Parathyroid adenoma (tissue), 2 donors: ENCODE measurements around the gene PTPRD.

Source experiments
- H2AFZ ChIP-seq: fragments of 300-600 bp; sonication (generic); one replicate; pipeline ENCODE4 v1.7.0; 2017; ENCODE audit warnings: antibody characterized with exemption, mild to moderate bottlenecking
- H3K27ac ChIP-seq: fragments of 300-600 bp; sonication (generic); one replicate; pipeline ENCODE4 v1.7.0; 2017
- H3K27me3 ChIP-seq: fragments of 300-600 bp; sonication (generic); one replicate; pipeline ENCODE4 v1.7.0; 2017; ENCODE audit warnings: low read length; ENCODE audit not compliant: control insufficient read depth, insufficient read depth
- H3K36me3 ChIP-seq: fragments of 300-600 bp; sonication (generic); one replicate; pipeline ENCODE4 v1.7.0; 2017; ENCODE audit warnings: low read length; ENCODE audit not compliant: control insufficient read depth, insufficient read depth
- H3K4me1 ChIP-seq: fragments of 300-600 bp; sonication (generic); one replicate; pipeline ENCODE4 v1.7.0; 2017; ENCODE audit warnings: control low read depth
- H3K4me2 ChIP-seq: fragments of 300-600 bp; sonication (generic); one replicate; pipeline ENCODE4 v1.7.0; 2017; ENCODE audit warnings: low read length
- H3K4me3 ChIP-seq: fragments of 300-600 bp; sonication (generic); one replicate; pipeline ENCODE4 v1.7.0; 2017; ENCODE audit warnings: low read depth, low read length
- H3K79me2 ChIP-seq: fragments of 300-600 bp; sonication (generic); one replicate; pipeline ENCODE4 v1.7.0; 2017; ENCODE audit warnings: control low read depth
- H3K9ac ChIP-seq: fragments of 300-600 bp; sonication (generic); one replicate; pipeline ENCODE4 v1.7.0; 2017; ENCODE audit warnings: mild to moderate bottlenecking
- H3K9me3 ChIP-seq: fragments of 300-600 bp; sonication (generic); one replicate; pipeline ENCODE4 v1.7.0; 2017; ENCODE audit warnings: low read length; ENCODE audit not compliant: control insufficient read depth
- TF ChIP-seq, protein P1 (sequence below): fragments of 300-600 bp; sonication (generic); IDR thresholded peaks from one replicate; pipeline ENCODE4 v1.7.0; 2017; ENCODE audit warnings: antibody characterized with exemption, mild to moderate bottlenecking
- donor health status: primary hyperparathyroidism.

The PTPRD gene

DNA sequence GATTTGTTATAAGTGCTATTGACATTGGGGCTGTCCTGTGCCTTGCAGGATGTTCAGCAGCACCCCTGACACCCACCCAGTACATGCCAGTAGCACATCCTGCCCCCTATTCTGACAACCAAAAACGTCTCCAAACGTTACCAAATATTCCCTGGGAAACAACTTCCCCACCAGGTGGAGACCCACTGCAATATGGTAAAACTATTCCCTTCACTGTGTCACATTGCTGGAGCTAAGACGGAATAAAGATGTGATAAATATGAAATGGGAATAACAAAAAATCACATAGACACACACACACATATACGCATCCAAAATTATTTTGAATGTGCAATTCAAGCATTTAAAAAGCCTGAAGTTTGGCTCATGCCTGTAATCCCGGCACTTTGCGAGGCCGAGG, 1939.0 kb downstream of the PTPRD start:
- H3K27ac ChIP-seq: no peak overlapping the region
- H3K27me3 ChIP-seq: no peaks in the 10 kb centered on the region
- H2AFZ ChIP-seq: no peak overlapping the region
- H3K36me3 ChIP-seq: no peaks in the 10 kb centered on the region
- no peaks in the 10 kb centered on the region for H3K4me1 ChIP-seq
- no peaks in the 10 kb centered on the region for H3K9me3 ChIP-seq
- no peak overlapping the region for H3K9ac ChIP-seq
- H3K4me2 ChIP-seq: no peak overlapping the region
- H3K79me2 ChIP-seq: no peaks in the 10 kb centered on the region
- TF ChIP-seq, protein P1, sequence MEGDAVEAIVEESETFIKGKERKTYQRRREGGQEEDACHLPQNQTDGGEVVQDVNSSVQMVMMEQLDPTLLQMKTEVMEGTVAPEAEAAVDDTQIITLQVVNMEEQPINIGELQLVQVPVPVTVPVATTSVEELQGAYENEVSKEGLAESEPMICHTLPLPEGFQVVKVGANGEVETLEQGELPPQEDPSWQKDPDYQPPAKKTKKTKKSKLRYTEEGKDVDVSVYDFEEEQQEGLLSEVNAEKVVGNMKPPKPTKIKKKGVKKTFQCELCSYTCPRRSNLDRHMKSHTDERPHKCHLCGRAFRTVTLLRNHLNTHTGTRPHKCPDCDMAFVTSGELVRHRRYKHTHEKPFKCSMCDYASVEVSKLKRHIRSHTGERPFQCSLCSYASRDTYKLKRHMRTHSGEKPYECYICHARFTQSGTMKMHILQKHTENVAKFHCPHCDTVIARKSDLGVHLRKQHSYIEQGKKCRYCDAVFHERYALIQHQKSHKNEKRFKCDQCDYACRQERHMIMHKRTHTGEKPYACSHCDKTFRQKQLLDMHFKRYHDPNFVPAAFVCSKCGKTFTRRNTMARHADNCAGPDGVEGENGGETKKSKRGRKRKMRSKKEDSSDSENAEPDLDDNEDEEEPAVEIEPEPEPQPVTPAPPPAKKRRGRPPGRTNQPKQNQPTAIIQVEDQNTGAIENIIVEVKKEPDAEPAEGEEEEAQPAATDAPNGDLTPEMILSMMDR: no peak
- H3K4me3 ChIP-seq: no peak overlapping the region

DNA sequence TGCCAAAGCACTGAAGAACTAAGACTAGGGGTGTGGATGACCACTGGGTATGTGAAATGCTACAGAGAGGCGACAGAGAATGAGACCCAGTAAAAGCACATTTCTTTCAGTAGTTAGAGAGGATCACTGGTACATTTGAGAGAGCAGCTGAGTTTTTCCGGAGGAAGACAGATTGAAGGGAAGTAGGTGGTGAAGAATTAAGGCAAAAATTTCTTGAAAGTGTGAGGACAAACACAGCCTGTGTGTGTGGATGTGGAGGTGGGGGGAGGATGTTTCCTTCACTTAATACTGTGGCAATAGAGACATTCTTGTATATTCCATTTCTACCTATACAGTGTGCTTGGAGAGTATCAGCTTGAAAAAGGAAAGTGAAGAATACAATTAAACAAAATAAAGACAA, 1942.1 kb downstream of the PTPRD start:
- no peaks in the 10 kb centered on the region for H3K4me1 ChIP-seq
- no peak overlapping the region for H3K9ac ChIP-seq
- TF ChIP-seq, protein P1: no peak
- no peak overlapping the region for H2AFZ ChIP-seq
- H3K27me3 ChIP-seq: no peaks in the 10 kb centered on the region
- H3K9me3 ChIP-seq: no peaks in the 10 kb centered on the region
- no peaks in the 10 kb centered on the region for H3K79me2 ChIP-seq
- H3K27ac ChIP-seq: no peak overlapping the region
- no peaks in the 10 kb centered on the region for H3K36me3 ChIP-seq
- H3K4me2 ChIP-seq: no peak overlapping the region
- no peak overlapping the region for H3K4me3 ChIP-seq

DNA sequence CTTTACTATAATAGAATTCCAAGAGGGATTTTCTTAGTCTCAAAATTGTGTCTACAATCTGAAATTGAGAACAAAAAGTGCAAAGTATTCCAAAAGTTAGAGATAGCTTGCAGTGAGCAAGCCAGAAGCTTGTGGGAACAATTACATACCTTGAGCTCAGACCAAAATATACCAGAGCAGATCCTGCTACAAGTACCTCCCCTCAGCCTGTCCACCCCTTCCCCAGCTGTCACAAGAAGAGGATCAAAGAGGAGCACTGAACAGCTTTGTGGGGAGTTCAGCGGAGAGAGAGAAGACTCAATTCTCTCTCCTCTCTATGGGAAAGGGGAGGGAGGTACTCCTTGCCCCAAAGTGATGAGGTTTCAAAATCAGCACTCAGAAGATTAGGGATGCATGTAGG, 1944.1 kb downstream of the PTPRD start:
- Histone ChIP-seq H3K27ac (no peak overlapping the region), H3K27me3 (no peaks in the 10 kb centered on the region), H3K9me3 (no peaks in the 10 kb centered on the region), H2AFZ (no peak overlapping the region), H3K36me3 (no peaks in the 10 kb centered on the region), H3K79me2 (no peaks in the 10 kb centered on the region), H3K4me2 (no peak overlapping the region), H3K4me1 (no peaks in the 10 kb centered on the region), H3K9ac (no peak overlapping the region), H3K4me3 (no peak overlapping the region)
- TF ChIP-seq, protein P1: no peak

DNA sequence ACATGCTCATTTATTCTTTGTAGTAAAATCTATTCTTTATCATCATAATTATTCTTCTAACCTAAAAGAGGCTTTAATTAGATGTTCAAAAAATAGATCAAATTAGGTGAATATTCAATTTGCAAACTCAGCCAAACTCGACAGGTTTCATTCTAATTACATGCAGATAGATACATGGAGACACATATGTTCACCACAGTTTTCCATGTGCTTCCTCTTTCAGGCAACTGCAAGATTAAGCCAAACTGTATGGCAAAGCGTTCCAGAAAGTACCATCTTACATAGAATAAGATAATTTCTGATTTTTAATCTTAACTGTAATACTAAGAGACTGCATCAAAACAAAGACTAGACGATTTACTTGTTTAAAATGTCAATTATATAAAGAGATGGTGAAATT, 1944.6 kb downstream of the PTPRD start:
- Histone ChIP-seq H3K4me2 (no peak overlapping the region), H2AFZ (no peak overlapping the region), H3K4me1 (no peaks in the 10 kb centered on the region), H3K27me3 (no peaks in the 10 kb centered on the region), H3K27ac (no peak overlapping the region), H3K9ac (no peak overlapping the region), H3K36me3 (no peaks in the 10 kb centered on the region), H3K9me3 (no peaks in the 10 kb centered on the region), H3K79me2 (no peaks in the 10 kb centered on the region), H3K4me3 (no peak overlapping the region)
- TF ChIP-seq, protein P1: no peak

DNA sequence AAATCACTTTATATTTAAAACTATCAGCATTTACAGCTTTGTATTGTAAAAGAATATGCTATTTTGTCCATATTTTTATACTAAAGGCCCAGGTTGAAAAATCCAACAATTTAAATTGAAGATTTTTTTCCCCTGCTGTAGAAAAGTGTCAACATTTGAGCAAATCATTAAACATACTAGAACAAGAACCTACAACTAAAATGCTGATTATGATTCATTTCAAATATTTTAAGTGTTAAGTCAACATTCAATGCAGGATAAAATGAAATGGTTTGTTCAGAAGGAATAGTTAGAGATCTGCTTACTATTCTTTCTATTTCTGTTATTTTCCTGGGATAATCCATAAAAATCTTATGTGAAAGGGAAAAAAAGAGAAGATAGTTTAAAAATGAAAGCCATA, 1946.7 kb downstream of the PTPRD start:
- H3K9ac ChIP-seq: no peak overlapping the region
- H2AFZ ChIP-seq: no peak overlapping the region
- no peak overlapping the region for H3K4me2 ChIP-seq
- no peaks in the 10 kb centered on the region for H3K27me3 ChIP-seq
- no peaks in the 10 kb centered on the region for H3K79me2 ChIP-seq
- no peaks in the 10 kb centered on the region for H3K4me1 ChIP-seq
- no peaks in the 10 kb centered on the region for H3K9me3 ChIP-seq
- H3K4me3 ChIP-seq: no peak overlapping the region
- no peak overlapping the region for H3K27ac ChIP-seq
- TF ChIP-seq, protein P1: no peak
- no peaks in the 10 kb centered on the region for H3K36me3 ChIP-seq
